HUES64 (cell line): Measurements from ENCODE around the gene FBXL15.

Source experiments
- H3K27ac ChIP-seq: 2 replicates; pipeline ENCODE4 v1.7.0; 2013; ENCODE audit warnings: low read depth, low read length, inconsistent platforms
- H3K27me3 ChIP-seq: 2 replicates; pipeline ENCODE4 v1.6.1; 2013; ENCODE audit warnings: mild to moderate bottlenecking, low read length; ENCODE audit not compliant: insufficient read depth
- H3K36me3 ChIP-seq: 2 replicates; pipeline ENCODE4 v1.6.1; 2013; ENCODE audit warnings: mild to moderate bottlenecking, low read length; ENCODE audit not compliant: insufficient read depth
- H3K4me1 ChIP-seq: 2 replicates; pipeline ENCODE4 v1.6.1; 2013; ENCODE audit warnings: mild to moderate bottlenecking, low read length, moderate library complexity; ENCODE audit not compliant: insufficient read depth
- H3K4me3 ChIP-seq: 2 replicates; pipeline ENCODE4 v1.5.1; 2013; ENCODE audit warnings: mild to moderate bottlenecking, low read length, moderate library complexity
- H3K9ac ChIP-seq: 2 replicates; pipeline ENCODE4 v1.6.1; 2013; ENCODE audit warnings: mild to moderate bottlenecking, low read depth, low read length
- H3K9me3 ChIP-seq: 2 replicates; pipeline ENCODE4 v1.6.1; 2013; ENCODE audit warnings: low read depth, low read length; ENCODE audit not compliant: insufficient read depth
- WGBS: fragments of 150-250, 120-280 bp; methylation state at CpG from one replicate; pipeline ENCODE4 v1.1.7; 2013; ENCODE audit warnings: missing lambda C conversion rate; 5-methylcytosine and 5-hydroxymethylcytosine counted together

Gene FBXL15

DNA sequence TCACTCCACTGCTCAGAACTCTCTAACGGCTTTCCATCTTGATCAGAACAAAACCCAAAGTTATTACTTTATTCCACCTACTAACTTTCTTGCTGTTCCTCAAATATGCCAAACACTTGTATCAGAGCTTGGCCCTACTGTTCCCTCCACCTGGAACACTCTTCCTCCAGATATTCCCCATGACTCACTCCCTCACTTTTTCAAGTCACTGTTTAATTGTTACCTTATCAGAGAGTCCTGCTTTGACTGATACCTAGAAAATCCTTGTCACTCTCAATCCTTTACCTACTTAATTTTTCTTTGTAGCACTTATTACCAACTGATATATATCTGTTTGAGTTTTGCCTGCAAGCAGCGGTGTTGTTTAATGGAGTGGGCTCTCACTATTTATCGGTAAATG is 30.7 kb upstream of the FBXL15 start:
- Histone ChIP-seq H3K27ac (no peak overlapping the region), H3K27me3 (peaks cover 41% of the 10 kb centered on the region), H3K4me3 (no peak overlapping the region), H3K4me1 (peaks cover 7% of the 10 kb centered on the region; the same call in 1 of the 2 replicates), H3K9ac (no peak overlapping the region), H3K36me3 (no peaks in the 10 kb centered on the region), H3K9me3 (no peaks in the 10 kb centered on the region)
- 87% methylated on average over 3 of the region's 3 CpGs for WGBS

DNA sequence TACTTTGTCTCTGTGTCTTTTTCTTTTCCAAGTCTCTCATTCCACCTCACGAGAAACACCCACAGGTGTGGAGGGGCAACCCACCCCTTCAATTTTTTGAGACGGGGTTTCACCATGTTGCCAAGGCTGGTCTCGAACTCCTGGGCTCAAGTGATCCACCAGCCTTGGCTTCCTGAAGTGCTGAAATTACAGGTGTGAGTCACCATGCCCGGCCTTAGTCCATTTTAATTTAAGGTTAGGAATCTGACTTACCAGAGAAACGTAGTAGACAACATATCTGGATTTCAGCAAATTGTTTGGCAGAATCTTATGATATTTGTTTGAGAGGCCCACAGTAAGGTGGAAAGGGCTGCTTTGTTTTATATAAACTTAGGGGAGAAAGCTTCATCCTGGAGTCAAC is 28.3 kb upstream of the FBXL15 start:
- WGBS = 75% methylated on average over 5 of the region's 5 CpGs
- H3K4me1 ChIP-seq = peaks cover 14% of the 10 kb centered on the region; the same call in 1 of the 2 replicates
- no peaks in the 10 kb centered on the region for H3K9me3 ChIP-seq
- no peaks in the 10 kb centered on the region for H3K36me3 ChIP-seq
- H3K27me3 ChIP-seq = peaks cover 46% of the 10 kb centered on the region
- H3K9ac ChIP-seq = 0 out of 2 replicates have a peak overlapping the region, but pooled peaks have one; percentile 18
- no peak overlapping the region; the same call in 1 of the 2 replicates for H3K27ac ChIP-seq
- no peak overlapping the region for H3K4me3 ChIP-seq

DNA sequence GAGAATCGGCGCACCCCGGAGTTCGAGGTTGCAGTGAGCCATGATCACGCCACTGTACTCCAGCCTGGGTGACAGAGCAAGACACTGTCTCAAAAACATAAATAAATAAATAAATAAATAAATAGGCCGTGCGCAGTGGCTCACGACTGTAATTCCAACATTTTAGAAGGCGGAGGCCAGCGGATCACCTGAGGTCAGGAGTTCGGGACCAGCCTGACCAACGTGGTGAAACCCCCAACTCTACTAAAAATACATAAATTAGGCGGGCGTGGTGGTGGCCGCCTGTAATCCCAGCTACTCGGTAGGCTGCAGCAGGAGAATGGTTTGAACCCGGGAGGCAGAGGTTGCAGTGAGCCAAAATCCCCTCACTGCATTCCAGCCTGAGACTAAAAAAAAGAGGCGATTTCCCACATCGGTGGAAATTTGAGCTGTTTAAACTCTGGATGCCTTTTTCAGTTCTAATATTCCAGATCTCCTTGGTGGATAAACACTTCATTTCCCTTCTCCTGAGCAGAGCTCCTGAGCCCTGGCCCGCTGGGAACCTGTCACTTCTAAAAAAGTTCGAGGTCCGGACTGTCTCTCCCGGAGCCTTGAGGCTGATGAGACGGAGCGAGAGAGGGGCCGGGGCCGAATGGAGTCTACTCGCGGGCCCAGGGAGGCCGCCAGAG is 27.1 kb upstream of the FBXL15 start:
- H3K9me3 ChIP-seq = no peaks in the 10 kb centered on the region
- peak overlapping the region; percentile 74 for H3K4me3 ChIP-seq
- H3K9ac ChIP-seq = no peak overlapping the region
- H3K36me3 ChIP-seq = 0 out of 2 replicates have a peak, but pooled peaks cover 4% of the 10 kb centered on the region
- 41% methylated on average over 30 of the region's 30 CpGs for WGBS
- peaks cover 46% of the 10 kb centered on the region for H3K27me3 ChIP-seq
- peaks cover 14% of the 10 kb centered on the region; the same call in 1 of the 2 replicates for H3K4me1 ChIP-seq
- no peak overlapping the region for H3K27ac ChIP-seq

DNA sequence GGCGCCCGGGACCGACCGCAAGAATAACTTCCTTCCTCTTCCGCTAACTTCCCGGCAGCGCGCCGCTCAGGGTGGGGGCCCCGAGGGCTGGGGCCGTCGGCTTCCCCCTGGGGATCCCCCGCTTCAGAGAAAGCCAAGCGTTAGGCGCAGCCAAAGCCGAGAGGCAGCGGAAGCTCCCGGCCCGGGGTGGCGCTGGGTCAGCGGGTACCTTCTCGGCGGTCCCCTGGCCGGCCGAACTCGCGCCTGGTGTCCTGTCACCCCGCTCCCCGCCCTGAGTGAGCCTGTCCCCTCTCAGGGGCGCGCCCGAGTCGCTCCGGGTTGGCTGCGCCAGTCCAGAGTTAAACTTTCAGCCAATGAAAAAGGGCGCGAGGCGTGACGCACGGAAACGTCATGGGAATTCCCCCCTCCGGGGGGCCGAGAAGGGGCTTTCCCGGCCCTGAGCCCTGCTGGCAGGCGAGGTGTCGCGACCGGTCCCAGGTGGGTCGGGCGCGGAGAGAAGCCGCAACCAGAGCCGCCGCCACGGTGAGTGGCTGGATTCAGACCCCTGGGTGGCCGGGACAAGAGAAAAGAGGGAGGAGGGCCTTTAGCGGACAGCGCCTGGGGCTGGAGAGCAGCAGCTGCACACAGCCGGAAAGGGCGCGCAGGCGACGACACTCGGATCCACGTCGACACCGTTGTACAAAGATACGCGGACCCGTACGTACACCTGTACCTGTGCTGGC is 26.4 kb upstream of the FBXL15 start:
- 0 out of 2 replicates have a peak, but pooled peaks cover 4% of the 10 kb centered on the region for H3K36me3 ChIP-seq
- H3K27ac ChIP-seq = peak overlapping the region; percentile 63; the same call in 1 of the 2 replicates
- no peak overlapping the region for H3K9ac ChIP-seq
- under 1% methylated on average over 71 of the region's 71 CpGs for WGBS
- H3K27me3 ChIP-seq = peaks cover 43% of the 10 kb centered on the region
- peak overlapping the region; percentile 74 for H3K4me3 ChIP-seq
- no peaks in the 10 kb centered on the region for H3K9me3 ChIP-seq
- peaks cover 14% of the 10 kb centered on the region; the same call in 1 of the 2 replicates for H3K4me1 ChIP-seq

DNA sequence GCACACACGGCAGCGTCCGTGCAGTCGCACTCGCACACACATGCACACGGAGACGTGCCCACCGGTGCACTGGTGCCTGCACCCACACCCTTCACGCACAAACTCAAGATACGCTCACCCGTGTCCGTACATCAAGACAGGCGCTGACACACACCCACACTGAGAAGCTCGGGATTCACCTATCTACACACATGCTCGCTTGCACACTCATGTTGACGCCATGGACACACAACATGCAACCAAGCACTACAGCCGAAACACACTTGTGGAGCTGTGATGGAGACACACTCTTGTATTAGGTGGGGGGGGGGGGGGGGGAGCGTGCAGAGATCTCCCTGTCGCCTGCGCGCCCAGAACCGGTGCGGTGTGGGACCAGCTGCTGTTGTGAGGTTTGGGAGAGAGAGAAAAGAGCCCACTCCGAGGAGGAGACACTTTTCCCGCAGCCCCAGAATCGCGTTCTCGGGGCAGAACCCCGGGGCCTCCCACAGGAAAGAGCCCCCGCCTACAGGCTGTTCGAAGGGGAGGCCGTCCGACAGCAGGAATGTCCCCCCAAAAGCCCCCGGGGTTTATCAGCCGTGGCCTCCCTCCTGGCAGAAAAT is 25.7 kb upstream of the FBXL15 start:
- H3K4me1 ChIP-seq = peaks cover 17% of the 10 kb centered on the region; the same call in 1 of the 2 replicates
- no peak overlapping the region for H3K27ac ChIP-seq
- H3K9ac ChIP-seq = no peak overlapping the region; the same call in 1 of the 2 replicates
- H3K9me3 ChIP-seq = no peaks in the 10 kb centered on the region
- H3K27me3 ChIP-seq = peaks cover 43% of the 10 kb centered on the region
- H3K36me3 ChIP-seq = 0 out of 2 replicates have a peak, but pooled peaks cover 4% of the 10 kb centered on the region
- 1% methylated on average over 33 of the region's 35 CpGs for WGBS
- H3K4me3 ChIP-seq = peak overlapping the region; percentile 74

DNA sequence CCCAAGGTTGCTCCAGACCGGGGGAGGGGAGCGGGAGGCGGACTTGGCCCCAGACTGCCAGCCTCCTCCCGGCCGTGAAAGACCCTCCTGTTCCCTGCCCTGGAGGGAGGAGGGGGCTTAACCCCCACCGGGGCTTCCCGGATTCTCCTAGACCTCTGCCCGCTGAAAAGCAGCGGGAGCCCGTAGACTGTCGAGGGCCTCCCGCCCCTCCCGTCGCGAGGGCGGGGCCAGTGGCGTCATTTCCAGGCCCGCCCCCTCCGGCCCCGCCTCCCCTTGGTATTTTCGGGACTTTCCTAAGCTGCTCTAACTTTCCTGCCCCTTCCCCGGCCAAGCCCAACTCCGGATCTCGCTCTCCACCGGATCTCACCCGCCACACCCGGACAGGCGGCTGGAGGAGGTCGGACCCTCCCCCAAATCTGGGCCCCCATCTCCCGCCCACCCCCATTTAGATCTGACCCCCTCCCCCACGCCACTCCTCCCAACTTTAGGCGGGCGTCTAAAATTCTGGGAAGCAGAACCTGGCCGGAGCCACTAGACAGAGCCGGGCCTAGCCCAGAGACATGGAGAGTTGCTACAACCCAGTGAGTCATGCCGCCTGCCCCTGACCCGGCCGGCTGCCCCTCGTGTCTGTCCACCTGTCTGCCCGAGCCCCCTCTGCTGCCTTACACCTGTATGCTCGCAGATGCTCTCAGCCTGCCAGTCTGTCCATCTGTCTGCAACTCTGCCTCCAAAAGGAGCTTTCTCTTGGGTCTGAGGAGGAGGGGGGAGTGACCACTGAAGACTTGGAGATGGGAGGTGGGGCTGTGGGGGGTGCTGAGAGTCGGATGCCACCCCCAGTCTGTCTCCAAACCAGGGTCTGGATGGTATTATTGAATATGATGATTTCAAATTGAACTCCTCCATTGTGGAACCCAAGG is 25.0 kb upstream of the FBXL15 start, which contains the start of gene NFKB2:
Gene NFKB2, plus strand, starts transcription at position 306 of the 917 bp plus-strand sequence. Its CDS starts 255 bp downstream, at position 561.
- Histone ChIP-seq H3K36me3 (0 out of 2 replicates have a peak, but pooled peaks cover 4% of the 10 kb centered on the region), H3K9me3 (no peaks in the 10 kb centered on the region), H3K9ac (peak within 1 kb of the TSS; percentile 65), H3K4me3 (peak within 1 kb of the TSS; percentile 74), H3K27ac (no peak within 1 kb of the TSS; the same call in 1 of the 2 replicates), H3K27me3 (peaks cover 44% of the 10 kb centered on the region), H3K4me1 (peaks cover 17% of the 10 kb centered on the region; the same call in 1 of the 2 replicates)
- whole genome bisulfite sequencing = 1% methylated on average over 41 of the region's 42 CpGs

DNA sequence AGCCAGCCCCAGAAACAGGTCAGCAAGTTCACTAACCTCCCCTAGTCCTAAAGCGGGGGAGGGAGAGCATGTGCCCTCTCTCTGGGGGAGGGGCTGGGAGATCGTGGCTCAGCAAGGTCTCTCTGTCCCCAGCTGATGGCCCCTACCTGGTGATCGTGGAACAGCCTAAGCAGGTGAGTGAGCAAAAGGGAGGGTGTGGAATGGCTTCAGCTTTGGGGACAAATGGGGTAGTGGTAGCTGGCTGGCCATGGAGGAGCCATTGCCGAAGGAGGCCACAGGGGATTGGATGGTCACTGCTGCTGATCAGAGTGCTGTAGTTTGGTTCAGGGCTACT is 24.4 kb upstream of the FBXL15 start:
- Histone ChIP-seq H3K27ac (no peak overlapping the region), H3K36me3 (peaks cover 7% of the 10 kb centered on the region), H3K4me1 (peaks cover 17% of the 10 kb centered on the region; the same call in 1 of the 2 replicates), H3K27me3 (peaks cover 38% of the 10 kb centered on the region), H3K9ac (peak overlapping the region; percentile 65; the same call in 1 of the 2 replicates), H3K9me3 (no peaks in the 10 kb centered on the region), H3K4me3 (peak overlapping the region; percentile 74)
- WGBS = 61% methylated on average over 4 of the region's 4 CpGs

DNA sequence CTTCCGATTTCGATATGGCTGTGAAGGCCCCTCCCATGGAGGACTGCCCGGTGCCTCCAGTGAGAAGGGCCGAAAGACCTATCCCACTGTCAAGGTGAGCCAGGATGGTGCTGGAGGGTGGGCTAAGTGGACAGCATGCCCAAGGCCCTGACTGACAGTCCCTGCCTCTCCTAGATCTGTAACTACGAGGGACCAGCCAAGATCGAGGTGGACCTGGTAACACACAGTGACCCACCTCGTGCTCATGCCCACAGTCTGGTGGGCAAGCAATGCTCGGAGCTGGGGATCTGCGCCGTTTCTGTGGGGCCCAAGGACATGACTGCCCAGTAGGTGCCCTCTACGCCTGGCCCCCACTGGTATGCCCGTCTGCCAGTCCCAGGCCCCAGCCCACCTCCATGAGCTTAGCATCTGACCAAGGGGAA is 23.9 kb upstream of the FBXL15 start:
- peak overlapping the region; percentile 74; the same call in 1 of the 2 replicates for H3K4me3 ChIP-seq
- H3K36me3 ChIP-seq = peaks cover 11% of the 10 kb centered on the region
- H3K27ac ChIP-seq = no peak overlapping the region
- no peaks in the 10 kb centered on the region for H3K9me3 ChIP-seq
- H3K4me1 ChIP-seq = peaks cover 17% of the 10 kb centered on the region; the same call in 1 of the 2 replicates
- no peak overlapping the region for H3K9ac ChIP-seq
- H3K27me3 ChIP-seq = peaks cover 38% of the 10 kb centered on the region
- WGBS = 93% methylated on average over 12 of the region's 12 CpGs

DNA sequence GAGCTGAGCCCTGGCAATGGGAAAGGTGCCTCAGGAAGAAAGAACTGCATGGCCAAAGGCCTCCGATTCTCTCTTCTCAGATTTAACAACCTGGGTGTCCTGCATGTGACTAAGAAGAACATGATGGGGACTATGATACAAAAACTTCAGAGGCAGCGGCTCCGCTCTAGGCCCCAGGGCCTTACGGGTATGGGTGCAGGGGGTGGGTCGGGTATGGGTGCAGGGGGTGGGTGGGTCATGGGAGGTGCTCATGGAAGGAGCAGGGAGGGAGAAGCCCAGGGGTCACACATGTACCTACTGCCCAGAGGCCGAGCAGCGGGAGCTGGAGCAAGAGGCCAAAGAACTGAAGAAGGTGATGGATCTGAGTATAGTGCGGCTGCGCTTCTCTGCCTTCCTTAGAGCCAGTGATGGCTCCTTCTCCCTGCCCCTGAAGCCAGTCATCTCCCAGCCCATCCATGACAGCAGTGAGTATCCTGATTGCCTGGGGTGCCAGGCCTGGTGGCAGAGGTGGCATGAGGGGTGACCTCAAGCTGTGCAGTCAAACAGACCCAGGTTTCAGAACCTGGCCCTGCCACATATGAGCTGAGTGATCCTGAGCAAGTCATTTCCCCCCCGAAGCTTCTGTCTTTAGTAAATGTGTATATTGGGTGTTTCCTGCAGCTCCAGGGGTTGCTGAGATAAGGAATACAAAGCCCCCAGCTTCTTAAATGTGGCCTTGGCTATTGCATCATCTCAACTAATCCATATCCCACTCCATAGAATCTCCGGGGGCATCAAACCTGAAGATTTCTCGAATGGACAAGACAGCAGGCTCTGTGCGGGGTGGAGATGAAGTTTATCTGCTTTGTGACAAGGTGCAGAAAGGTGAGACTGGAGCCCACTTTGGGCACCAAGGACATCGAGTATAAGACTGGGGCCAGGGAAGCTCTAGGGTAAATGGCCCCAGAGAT is 23.1 kb upstream of the FBXL15 start:
- H3K27ac ChIP-seq = no peak overlapping the region
- H3K4me1 ChIP-seq = peaks cover 12% of the 10 kb centered on the region; the same call in 1 of the 2 replicates
- H3K27me3 ChIP-seq = peaks cover 32% of the 10 kb centered on the region
- no peaks in the 10 kb centered on the region for H3K9me3 ChIP-seq
- H3K36me3 ChIP-seq = peaks cover 14% of the 10 kb centered on the region
- H3K4me3 ChIP-seq = no peak overlapping the region
- no peak overlapping the region for H3K9ac ChIP-seq
- WGBS = 94% methylated on average over 14 of the region's 14 CpGs
